K562 (cell line): ENCODE data around the gene FAM227B. TPM values are rescaled to one million over a fixed set of nuclear protein-coding genes. Genes with fewer than 3 reads are reported as not detected.

ENCODE experiments used
- ARID1B ChIP-seq: fragments of 450-650 bp; IDR thresholded peaks from 2 replicates; pipeline ENCODE4 v1.6.1; 2016; ENCODE audit warnings: antibody characterized with exemption, mild to moderate bottlenecking, inconsistent platforms
- ARID2 ChIP-seq: fragments of 450-650 bp; IDR thresholded peaks from 2 replicates; pipeline ENCODE4 v1.6.1; 2017; ENCODE audit warnings: antibody characterized with exemption, mild to moderate bottlenecking
- ATF1 ChIP-seq, 2 experiments: fragments of 450-650 bp in 1 of 2; IDR thresholded peaks; 2 replicates each; pipeline ENCODE4 v1.6.1; 2016; ENCODE audit warnings: missing compliant biosample characterization in 1 of 2, missing genetic modification characterization in 1 of 2
- CHD4 ChIP-seq: fragments of 200-600 bp; sonication (generic); IDR thresholded peaks from 3 replicates; pipeline ENCODE4 v1.6.1; 2012; ENCODE audit warnings: low read depth, mild to moderate bottlenecking, mixed read lengths, low read length, inconsistent platforms; ENCODE audit not compliant: insufficient read depth, insufficient replicate concordance, poor library complexity, severe bottlenecking
- ERF ChIP-seq: fragments of 450-650 bp; formaldehyde crosslinking; IDR thresholded peaks from 2 replicates; pipeline ENCODE4 v1.4.0; 2020; ENCODE audit warnings: mild to moderate bottlenecking, mixed read lengths
- EWSR1 ChIP-seq: fragments of 450-650 bp; IDR thresholded peaks from 2 replicates; pipeline ENCODE4 v1.6.1; 2018; ENCODE audit warnings: borderline replicate concordance, mild to moderate bottlenecking, low read depth, moderate library complexity; ENCODE audit not compliant: partially characterized antibody
- MYBL2 ChIP-seq, 2 experiments: fragments of 450-650 bp in 1 of 2; sonication (generic) in 1 of 2; formaldehyde crosslinking in 1 of 2; IDR thresholded peaks; 2 replicates each; pipeline versions ENCODE4 v1.6.1 to v1.8.1; 2017 to 2022; ENCODE audit warnings: borderline replicate concordance in 1 of 2, inconsistent platforms in 1 of 2, low read depth in 1 of 2, mild to moderate bottlenecking in 1 of 2, missing genetic modification reagents in 1 of 2, moderate library complexity in 1 of 2
- MYNN ChIP-seq, 2 experiments: sonication (generic); formaldehyde crosslinking in 1 of 2; IDR thresholded peaks; 2 replicates each; pipeline versions ENCODE4 v1.5.0 to v1.6.1; 2016 to 2020; ENCODE audit warnings: antibody characterized with exemption in 1 of 2, missing genetic modification reagents in 1 of 2
- NEUROD1 ChIP-seq: fragments of 150-350 bp; IDR thresholded peaks from 2 replicates; pipeline ENCODE4 v1.6.1; 2014; ENCODE audit warnings: borderline replicate concordance, low read length, low read depth; ENCODE audit not compliant: partially characterized antibody
- OTX1 ChIP-seq: fragments of 450-650 bp; formaldehyde crosslinking; IDR thresholded peaks from 2 replicates; pipeline ENCODE4 v1.4.0; 2022; ENCODE audit warnings: mild to moderate bottlenecking
- RBM14 ChIP-seq: fragments of 200-400 bp; formaldehyde crosslinking; IDR thresholded peaks from 2 replicates; pipeline ENCODE4 v1.6.1; 2018; ENCODE audit warnings: low read depth, mild to moderate bottlenecking, low read length, moderate library complexity, borderline replicate concordance; ENCODE audit not compliant: insufficient read depth
- RUNX1 ChIP-seq: sonication (generic); IDR thresholded peaks from 2 replicates; pipeline ENCODE4 v1.6.1; 2016; ENCODE audit warnings: antibody characterized with exemption, low read depth
- SAP30 ChIP-seq: fragments of 200-600 bp; sonication (generic); IDR thresholded peaks from 2 replicates; pipeline ENCODE4 v1.6.1; 2012; ENCODE audit warnings: borderline replicate concordance, low read depth, mild to moderate bottlenecking, moderate library complexity, low read length, control low read depth, inconsistent platforms; ENCODE audit not compliant: insufficient read depth, poor library complexity, severe bottlenecking
- SIX5 ChIP-seq, 2 experiments: IDR thresholded peaks; 2 replicates each; pipeline ENCODE4 v1.6.1; 2011; ENCODE audit warnings: low read length in 2 of 2, borderline replicate concordance in 1 of 2, low read depth in 1 of 2, mild to moderate bottlenecking in 1 of 2, moderate library complexity in 1 of 2; ENCODE audit not compliant: insufficient read depth in 1 of 2
- SMARCB1 ChIP-seq: IDR thresholded peaks from 2 replicates; pipeline ENCODE4 v1.6.1; 2011; ENCODE audit warnings: improper control_type of control experiment, low read depth; ENCODE audit not compliant: insufficient read length
- TRIM24 ChIP-seq, 2 experiments: fragments of 450-650 bp; IDR thresholded peaks; 2 replicates each; pipeline ENCODE4 v1.6.1; 2016
- U2AF1 ChIP-seq: fragments of 200-400 bp; formaldehyde crosslinking; optimal IDR thresholded peaks from 2 replicates; pipeline ENCODE3; 2017; ENCODE audit warnings: mild to moderate bottlenecking, low read depth, low read length, moderate library complexity
- ZNF174 ChIP-seq: fragments of 250-450 bp; sonication (Bioruptor Pico); IDR thresholded peaks from 2 replicates; pipeline ENCODE4 v1.4.0; 2020; ENCODE audit warnings: mild to moderate bottlenecking
- ZNF24 ChIP-seq: fragments of 450-650 bp; IDR thresholded peaks from 2 replicates; pipeline ENCODE4 v1.6.1; 2016
- ZNF584 ChIP-seq: fragments of 200-800 bp; sonication (Bioruptor generic); IDR thresholded peaks from 2 replicates; pipeline ENCODE4 v1.6.1; 2016; ENCODE audit warnings: low read depth, mild to moderate bottlenecking, missing genetic modification characterization, missing compliant biosample characterization
- polyA plus RNA-seq, 8 experiments: library from polyadenylated mRNA; depleted of rRNA in 4 of 8; stranded (reverse) in 5 of 8; unstranded in 3 of 8; fragments of >200 nt; fragmentation: Nextera tagmentation in 2 of 8; fragmentation: Illumina TruSeq in 1 of 8; extraction: Ambion mirVana in 2 of 8; extraction: Trizol in 1 of 8; gene quantifications; 2 replicates each; pipeline versions ENCODE4 v1.2.1 to v1.2.3, GENCODE V29; 2011 to 2014; ENCODE audit warnings: inconsistent platforms in 1 of 8, missing spikeins in 1 of 8
- total RNA-seq, 7 experiments: library from RNA; depleted of rRNA in 6 of 7; stranded (reverse); fragments of >200 nt in 6 of 7; fragmentation: Illumina TruSeq in 2 of 7; extraction: Trizol in 2 of 7; gene quantifications; 2 replicates each; pipeline versions ENCODE4 v1.2.1 to v1.2.3, GENCODE V29; 2011 to 2021; ENCODE audit warnings: low replicate concordance in 1 of 7
- TF ChIP-seq, protein P1 (sequence below), 2 experiments: IDR thresholded peaks in 1 of 2; conservative IDR thresholded peaks in 1 of 2; 2 replicates each; pipeline ENCODE4 v1.6.1; 2016; ENCODE audit warnings: low read depth in 2 of 2, mild to moderate bottlenecking in 1 of 2, missing compliant biosample characterization in 1 of 2, missing genetic modification characterization in 1 of 2, moderate library complexity in 1 of 2
- TF ChIP-seq, protein P2 (sequence below): fragments of 450-650 bp; conservative IDR thresholded peaks from 2 replicates; pipeline ENCODE4 v1.6.1; 2016; ENCODE audit warnings: missing genetic modification characterization, low read depth, mild to moderate bottlenecking, control low read depth, missing compliant biosample characterization

FAM227B gene
- total and polyA plus RNA-seq, 9 of the 15 experiments (the other 6 are each of a cell fraction or from before 2014, with no cell fraction given) = 5.1 to 12.5 (median 11.2) TPM

DNA sequence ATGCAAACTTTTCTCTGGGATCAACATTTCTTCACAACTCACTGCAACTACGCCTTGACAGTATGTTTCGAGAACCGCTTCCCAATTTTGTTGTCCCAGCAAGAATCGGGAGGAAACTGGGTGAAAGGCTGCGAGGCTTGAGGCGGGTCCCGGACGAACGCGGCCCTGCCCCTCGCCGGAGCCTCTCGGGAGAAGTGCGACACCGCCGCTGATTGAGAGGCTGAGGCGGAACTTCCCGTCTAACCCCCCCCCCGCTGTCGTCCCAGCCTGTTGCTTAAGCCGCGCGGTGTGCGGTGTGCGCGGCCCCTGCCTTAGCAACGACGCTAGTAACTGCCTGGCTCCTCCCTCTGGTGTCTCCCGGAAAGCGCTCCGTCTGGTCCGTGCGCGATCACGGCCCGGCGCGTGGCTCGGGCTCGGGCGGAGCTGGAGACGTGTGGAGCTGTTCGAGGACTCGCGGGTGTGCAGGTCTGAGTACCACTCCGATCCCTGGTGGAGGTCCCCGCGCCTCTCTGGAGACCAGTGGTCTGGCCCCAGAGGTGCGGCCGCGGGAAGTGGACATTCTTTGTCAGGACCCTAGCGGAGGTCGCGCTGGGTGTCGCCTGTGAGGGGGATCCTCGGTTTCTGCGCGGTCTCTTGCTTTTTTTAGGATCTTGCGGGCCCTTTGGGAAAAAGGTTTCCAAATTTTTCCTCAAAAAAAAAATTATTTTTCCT lies at the start of gene FAM227B, which contains the start of gene DTWD1 (continued):
- TF ChIP-seq, protein P1, sequence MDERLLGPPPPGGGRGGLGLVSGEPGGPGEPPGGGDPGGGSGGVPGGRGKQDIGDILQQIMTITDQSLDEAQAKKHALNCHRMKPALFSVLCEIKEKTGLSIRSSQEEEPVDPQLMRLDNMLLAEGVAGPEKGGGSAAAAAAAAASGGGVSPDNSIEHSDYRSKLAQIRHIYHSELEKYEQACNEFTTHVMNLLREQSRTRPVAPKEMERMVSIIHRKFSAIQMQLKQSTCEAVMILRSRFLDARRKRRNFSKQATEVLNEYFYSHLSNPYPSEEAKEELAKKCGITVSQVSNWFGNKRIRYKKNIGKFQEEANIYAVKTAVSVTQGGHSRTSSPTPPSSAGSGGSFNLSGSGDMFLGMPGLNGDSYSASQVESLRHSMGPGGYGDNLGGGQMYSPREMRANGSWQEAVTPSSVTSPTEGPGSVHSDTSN (CRISPR knock-in tag; IDR thresholded peaks at IDR 0.05; ENCODE audit: low read depth) = no peak
- TF ChIP-seq, protein P1 (tag; conservative IDR thresholded peaks at IDR 0.05; ENCODE audit: low read depth) = peak; percentile 69
- TF ChIP-seq MYBL2 (IDR thresholded peaks at IDR 0.05; ENCODE audit: low read depth) = no peak
- TF ChIP-seq MYBL2 (CRISPR knock-in tag; IDR thresholded peaks at IDR 0.05; ENCODE audit: borderline replicate concordance) = no peak
- TF ChIP-seq SMARCB1 = no peak
- peak; percentile 61; the same call in 1 of the 2 replicates for TF ChIP-seq MYNN (IDR thresholded peaks at IDR 0.05)
- no peak for TF ChIP-seq MYNN (CRISPR knock-in tag; IDR thresholded peaks at IDR 0.05)
- peak; percentile 22; the same call in 1 of the 2 replicates for TF ChIP-seq ZNF584 (CRISPR knock-in tag)
- TF ChIP-seq ARID1B = no peak
- TF ChIP-seq ZNF24 = peak; percentile 91
- no peak for TF ChIP-seq U2AF1
- TF ChIP-seq ATF1 (CRISPR knock-in tag; IDR thresholded peaks at IDR 0.05) = no peak
- peak; percentile 89 for TF ChIP-seq ATF1 (tag; IDR thresholded peaks at IDR 0.05)
- TF ChIP-seq ARID2 = no peak
- no peak for TF ChIP-seq CHD4
- peak; percentile 27 to 44; a peak in 1 of 4 replicates for TF ChIP-seq SIX5 (IDR thresholded peaks at IDR 0.05; ENCODE audit: borderline replicate concordance in 1 of 2, insufficient read depth in 1 of 2, low read depth in 1 of 2, low read length in 2 of 2)
- peak; percentile 50; the same call in 1 of the 2 replicates for TF ChIP-seq OTX1
- TF ChIP-seq, protein P2, sequence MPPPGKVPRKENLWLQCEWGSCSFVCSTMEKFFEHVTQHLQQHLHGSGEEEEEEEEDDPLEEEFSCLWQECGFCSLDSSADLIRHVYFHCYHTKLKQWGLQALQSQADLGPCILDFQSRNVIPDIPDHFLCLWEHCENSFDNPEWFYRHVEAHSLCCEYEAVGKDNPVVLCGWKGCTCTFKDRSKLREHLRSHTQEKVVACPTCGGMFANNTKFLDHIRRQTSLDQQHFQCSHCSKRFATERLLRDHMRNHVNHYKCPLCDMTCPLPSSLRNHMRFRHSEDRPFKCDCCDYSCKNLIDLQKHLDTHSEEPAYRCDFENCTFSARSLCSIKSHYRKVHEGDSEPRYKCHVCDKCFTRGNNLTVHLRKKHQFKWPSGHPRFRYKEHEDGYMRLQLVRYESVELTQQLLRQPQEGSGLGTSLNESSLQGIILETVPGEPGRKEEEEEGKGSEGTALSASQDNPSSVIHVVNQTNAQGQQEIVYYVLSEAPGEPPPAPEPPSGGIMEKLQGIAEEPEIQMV (tag) = peak; percentile 62
- 0 out of 2 replicates have a peak, but pooled peaks have one; percentile 65 for TF ChIP-seq ERF (CRISPR knock-in tag)
- TF ChIP-seq RUNX1 = no peak
- TF ChIP-seq TRIM24 (IDR thresholded peaks at IDR 0.05) = peak in 1 of 2 experiments; percentile 99; a peak in 2 of 4 replicates
- peak; percentile 92 for TF ChIP-seq NEUROD1
- TF ChIP-seq EWSR1 = no peak
- no peak for TF ChIP-seq RBM14
- no peak for TF ChIP-seq ZNF174 (CRISPR knock-in tag)
- peak; percentile 45 for TF ChIP-seq SAP30
